Skin of body (tissue), 2 donors: ENCODE measurements around the gene SLC29A1. TPM values are rescaled to one million over a fixed set of nuclear protein-coding genes. Genes with fewer than 3 reads are reported as not detected.
A peak's percentile ranks its signal among the peaks of the same experiment; 100 is the strongest.
"Not testable (repeated sequence)": the region's sequence is repeated elsewhere in the genome, so short reads cannot be mapped to it uniquely, and the experiment has no call there.

ENCODE experiments used
- DNase-seq: peaks from one replicate; lab custom pipeline; 2025; lab: John Stamatoyannopoulos, UW
- total RNA-seq: library from RNA; depleted of rRNA; stranded (reverse); fragments of >200 nt; gene quantifications from one replicate; pipeline ENCODE4 v1.2.3, GENCODE V29; 2014

SLC29A1 gene
- total RNA-seq, 1 donor from 2014 or later = 21.3 TPM

DNA sequence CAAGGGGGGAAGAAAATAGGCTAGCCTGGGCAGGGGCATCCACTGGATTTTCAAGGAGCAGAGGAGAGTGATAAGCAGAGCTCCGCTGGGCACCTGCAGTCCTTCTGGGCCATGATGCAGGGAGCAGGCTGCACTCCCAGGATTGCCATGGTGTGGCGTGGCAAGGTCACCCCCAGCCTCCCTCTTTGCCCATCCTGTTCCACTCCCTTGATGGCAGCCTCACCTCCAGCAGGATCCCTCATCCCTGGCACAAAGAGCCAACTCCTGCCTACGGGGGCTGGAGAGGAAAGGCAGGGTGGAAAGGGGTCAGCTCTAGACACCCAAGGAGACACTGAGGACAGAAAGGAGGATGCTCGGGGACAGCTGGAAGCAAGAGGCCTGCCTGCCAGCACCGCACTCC is 29.1 kb upstream of the SLC29A1 start:
- DNase-seq = no peak

- DNase-seq = not testable (repeated sequence)
Measured at GRCh38 chr6:44196351-44196750, 27.0 kb upstream of the SLC29A1 start.

- DNase-seq = no peak
Measured at GRCh38 chr6:44198684-44199083, 24.7 kb upstream of the SLC29A1 start.

DNA sequence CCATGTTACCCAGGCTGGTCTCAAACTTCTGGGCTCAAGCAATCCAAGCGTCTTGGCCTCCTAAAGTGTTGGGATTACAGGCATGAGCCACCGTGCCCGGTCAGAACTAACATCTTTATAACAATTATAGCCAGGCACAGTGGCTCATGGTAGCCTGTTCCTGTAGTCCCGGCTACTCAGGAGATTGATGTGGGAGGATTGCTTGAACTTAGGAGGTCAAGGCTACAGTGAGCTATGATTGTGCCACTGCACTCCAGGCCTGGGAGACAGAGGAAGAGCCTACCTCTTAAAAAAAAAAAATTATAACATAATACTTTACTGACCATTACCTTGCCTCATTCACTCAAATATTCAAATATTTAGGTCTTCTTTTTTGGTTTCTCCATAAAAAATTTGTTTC is 23.5 kb upstream of the SLC29A1 start:
- no peak for DNase-seq

DNA sequence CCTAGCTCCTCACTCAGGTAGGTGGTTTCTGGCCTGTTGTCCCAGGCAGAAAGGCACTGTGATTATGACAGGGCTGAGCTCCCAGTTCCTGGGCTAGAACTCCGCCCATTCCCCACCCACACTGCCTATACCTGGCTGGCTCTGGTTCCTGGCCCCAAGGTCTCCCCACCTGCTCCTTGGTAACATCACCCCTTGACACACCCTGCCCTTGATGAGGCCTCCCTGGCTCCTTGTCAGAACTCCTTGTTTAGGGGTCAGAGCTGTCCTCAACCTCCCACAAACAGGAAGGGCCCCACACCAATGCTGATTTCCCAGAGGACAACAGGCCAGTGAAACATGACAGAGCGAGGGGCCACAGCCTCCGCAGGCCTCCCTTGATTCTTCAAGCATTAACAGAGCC is 22.2 kb upstream of the SLC29A1 start:
- no peak for DNase-seq

DNA sequence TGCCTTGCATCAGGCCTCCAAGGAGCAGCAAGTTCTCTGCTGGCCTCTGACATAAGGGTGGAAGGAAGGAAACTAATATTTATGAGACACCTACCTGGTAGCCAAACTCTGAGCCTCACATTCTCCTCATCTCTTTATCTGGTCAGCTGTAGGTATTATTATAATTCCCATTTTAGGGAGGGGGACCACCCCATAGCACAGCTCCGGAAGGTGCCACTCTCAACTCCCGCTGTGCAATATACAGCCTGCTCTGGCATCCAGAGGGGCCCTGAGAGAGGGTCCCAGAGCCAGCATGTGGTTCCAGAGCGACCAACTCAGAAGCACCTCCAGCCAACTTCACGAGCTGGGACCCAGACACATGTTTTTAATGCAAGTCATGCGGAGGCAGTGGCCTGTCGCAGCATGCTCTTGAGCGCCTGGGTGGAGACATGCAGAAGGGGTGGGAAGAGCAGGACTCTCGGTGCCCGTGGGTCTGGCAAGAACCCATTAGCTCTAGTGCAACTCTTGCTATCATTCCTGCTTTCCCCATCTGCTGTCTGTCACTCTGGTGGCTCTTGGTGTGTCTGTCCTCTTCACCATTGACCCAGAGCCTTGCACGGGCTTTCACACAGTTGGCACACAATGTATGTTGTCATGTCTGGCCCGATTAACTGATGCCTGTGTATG is 21.6 kb upstream of the SLC29A1 start:
- DNase-seq = no peak

GRCh38 chr6:44202332-44202971 is 20.9 kb upstream of the SLC29A1 start:
- DNase-seq = no peak

DNA sequence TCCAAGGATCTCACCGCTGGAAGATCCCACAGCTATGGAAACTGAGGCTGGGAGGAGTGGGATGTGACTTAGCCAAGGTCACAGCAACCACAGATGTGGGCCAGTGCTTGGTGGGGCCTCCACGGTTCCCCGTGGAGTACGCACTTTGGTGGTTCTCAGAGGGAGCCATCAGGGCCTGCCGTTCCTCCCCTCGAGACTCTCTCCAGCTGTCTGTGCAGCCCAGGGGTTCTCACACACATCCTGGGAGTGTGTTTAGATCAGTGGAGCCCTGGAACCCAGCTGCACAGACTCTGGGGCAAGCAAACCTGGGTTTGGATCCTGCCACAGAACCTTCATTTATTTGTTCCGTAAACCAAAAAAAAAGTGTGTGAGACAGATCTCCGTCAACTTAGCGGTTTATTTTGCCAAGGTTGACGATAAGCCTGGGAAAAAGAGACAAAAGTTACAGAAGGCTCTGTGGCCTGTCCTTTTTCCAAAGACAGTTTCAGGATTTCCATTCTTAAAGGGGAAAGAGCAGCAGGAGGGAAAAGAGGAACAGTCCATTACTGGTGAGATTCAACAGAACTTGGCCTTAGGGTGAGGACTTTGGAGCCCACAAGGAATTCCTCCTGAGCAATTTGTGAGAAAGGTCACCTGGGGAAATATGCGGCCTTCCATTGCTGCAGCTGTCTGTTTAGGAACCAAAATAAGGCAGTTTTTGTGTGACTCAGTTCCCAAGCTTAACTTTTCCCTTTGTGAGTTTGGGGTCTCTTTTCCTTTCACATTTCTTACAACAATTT is 20.2 kb upstream of the SLC29A1 start:
- no peak for DNase-seq

GRCh38 chr6:44203955-44204354 is 19.4 kb upstream of the SLC29A1 start:
- DNase-seq = no peak

- DNase-seq = no peak
Measured at GRCh38 chr6:44207966-44208365, 15.4 kb upstream of the SLC29A1 start.

- no peak for DNase-seq
Measured at GRCh38 chr6:44211284-44211683, 12.1 kb upstream of the SLC29A1 start.

DNA sequence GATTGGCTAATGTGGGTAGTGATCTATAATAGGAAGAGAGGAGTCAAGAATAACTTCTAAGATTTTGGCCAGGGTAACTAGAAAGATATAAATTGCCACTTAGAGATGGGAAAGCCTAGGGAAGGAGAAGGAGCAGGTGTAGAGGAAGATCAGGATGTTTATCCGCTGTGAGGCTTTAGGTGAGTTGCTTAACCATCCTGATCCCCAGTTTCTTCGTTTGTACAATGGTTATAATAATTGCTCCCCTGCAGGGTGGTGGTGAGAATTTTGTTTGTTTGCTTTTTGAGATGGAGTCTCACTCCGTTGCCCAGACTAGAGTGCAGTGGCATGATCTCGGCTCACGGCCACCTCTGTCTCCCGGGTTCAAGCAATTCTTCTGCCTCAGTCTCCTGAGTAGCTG is 9.1 kb upstream of the SLC29A1 start:
- DNase-seq = no peak

- peak; percentile 18 for DNase-seq
Measured at GRCh38 chr6:44216677-44217331, 6.6 kb upstream of the SLC29A1 start, which contains the start of gene MYMX. Gene MYMX (plus strand): TSS chr6:44216926. CDS start chr6:44217472, 546 bp downstream.

- no peak for DNase-seq
Measured at GRCh38 chr6:44217332-44218143, 5.9 kb upstream of the SLC29A1 start.

DNA sequence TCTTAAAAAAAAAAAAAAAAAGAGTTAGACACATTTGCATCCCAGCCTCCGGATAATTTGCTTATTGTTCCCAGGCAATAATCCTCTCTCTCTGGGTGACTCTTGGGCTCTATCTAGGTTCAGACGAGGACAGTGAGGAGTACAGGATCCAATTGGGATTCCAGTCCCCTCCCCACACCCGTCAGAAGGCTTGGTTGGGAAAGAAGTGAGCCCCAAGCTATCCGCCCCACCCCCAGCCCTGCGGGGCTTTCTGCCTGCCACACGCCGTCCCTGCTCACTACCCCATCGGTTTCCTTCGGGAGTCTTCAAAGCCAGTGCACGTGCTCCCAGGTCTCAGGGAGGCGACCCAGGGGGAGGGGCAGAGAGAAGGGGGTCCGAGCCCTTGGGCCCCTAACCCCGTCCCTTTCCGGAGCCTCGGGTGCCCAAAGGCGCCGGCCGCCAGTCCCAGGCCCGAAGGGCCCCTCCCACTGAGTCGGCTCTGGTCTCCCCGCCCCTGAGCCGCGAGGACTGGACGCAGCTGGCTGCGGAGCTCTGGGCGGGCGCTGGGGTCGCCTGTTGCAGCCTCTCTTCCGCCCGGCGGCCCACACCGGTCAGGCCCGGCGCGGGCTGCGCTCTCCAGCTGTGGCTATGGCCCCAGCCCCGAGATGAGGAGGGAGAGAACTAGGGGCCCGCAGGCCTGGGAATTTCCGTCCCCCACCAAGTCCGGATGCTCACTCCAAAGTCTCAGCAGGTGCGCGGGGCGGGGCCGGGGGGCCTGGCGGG is 4.2 kb upstream of the SLC29A1 start:
- DNase-seq = peak; percentile 49

- no peak for DNase-seq
Measured at GRCh38 chr6:44219815-44220784, 3.3 kb upstream of the SLC29A1 start.

- no peak for DNase-seq
Measured at GRCh38 chr6:44220913-44221290, 2.5 kb upstream of the SLC29A1 start.

GRCh38 chr6:44221291-44221960 is 2.0 kb upstream of the SLC29A1 start:
- DNase-seq = peak; percentile 29

DNA sequence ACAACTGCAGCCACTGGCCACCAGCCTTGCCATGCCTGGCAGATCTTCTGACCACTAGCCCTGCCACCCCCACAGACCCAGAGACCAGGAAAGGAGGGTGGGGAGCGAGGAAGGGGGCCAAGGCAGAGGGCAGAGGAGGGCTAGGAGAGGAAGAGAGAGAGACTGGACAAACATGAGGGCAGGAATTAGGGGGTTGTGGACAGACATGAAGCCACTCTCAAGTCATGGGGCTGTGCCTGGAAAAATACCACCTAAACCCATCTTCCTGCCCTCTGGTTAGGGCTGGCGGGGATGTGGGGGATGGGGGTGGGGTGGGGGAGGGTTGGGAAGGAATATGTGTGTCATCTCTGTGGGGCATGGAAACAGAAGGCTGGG is 1.4 kb upstream of the SLC29A1 start:
- no peak for DNase-seq
